HG03045 (cell line): Measurements from ENCODE around the gene PRR23A.
"Not testable (repeated sequence)": the region's sequence is repeated elsewhere in the genome, so short reads cannot be mapped to it uniquely, and the experiment has no call there.

Experiments
- ATAC-seq: cut with Tn5 transposase; IDR thresholded peaks from one replicate; pipeline ENCODE4 v1.9.1; 2021; ENCODE audit warnings: mild to moderate bottlenecking, moderate library complexity; ENCODE audit not compliant: unreplicated experiment

PRR23A gene

DNA sequence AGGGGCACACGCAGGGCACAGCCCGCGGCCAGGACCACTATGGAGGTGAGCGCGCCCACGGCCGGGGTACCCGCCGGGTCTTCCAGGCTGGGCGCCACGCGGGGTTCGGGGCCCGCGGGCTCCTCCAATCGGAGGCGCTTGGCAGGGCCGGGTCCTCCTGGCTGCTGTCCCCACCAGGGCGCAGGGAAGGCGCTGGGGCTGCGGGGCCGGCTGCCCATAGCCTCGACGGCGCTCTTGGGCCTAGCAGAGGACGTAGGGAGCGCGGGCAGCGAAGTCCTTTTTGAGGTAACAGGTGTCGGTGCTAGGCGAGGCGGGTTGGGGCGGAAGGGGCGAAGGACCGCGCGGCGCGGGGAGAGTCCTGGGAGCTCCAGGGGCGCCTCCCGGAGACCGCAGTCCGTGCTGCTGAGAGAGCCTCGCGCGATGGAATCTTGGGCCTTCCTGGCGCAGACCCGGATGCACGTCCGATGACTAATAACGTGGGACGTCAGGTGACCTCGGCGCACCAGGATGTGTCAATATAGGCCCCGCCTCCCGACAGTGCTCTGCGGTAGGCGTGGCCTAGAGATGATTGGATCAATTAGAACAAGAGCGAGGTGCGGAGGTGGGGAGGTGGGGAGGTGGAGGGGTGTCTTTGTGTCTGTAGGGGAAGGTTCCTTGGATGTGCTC, at the start of gene PRR23A:
PRR23A (minus strand) TSS at position 218 of the 666 bp plus-strand sequence; CDS start at position 218, 0 bp downstream.
- ATAC-seq: no peak

DNA sequence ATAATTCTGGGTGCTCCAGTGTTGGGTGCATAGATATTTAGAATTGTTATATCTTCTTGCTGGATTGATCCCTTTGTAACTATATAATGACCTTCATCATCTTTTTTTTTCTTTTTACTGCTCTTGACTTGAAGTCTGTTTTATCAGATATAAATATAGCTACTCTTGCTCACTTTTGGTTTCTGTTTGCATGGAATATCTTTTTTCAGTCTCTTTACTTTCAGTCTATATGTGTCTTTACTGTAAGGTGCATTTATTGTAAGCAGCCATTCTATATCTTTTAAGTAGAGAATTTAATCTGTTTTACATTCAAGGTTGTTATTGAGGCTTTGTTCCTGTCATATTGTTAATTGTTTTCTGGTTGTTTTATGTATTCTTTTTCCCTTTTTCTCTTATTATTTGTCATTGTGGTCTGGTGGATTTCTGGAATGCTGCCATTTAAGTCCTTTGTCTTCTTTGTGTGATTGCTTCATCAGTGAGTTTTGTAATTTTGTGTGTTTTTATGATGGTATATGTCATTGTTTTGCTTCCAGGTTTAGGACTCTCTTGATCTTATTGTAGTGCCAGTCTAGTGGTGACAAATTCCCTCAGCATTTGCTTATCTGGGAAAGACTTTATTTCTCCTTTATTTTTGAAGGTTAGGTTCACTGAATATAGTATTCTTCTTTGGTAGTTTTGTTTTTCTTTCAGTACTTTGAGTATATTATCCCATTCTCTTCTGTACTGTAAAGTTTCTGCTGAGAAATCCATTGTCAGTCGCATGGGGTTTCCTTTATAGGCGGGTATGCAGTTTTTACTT, 46.9 kb upstream of the PRR23A start:
- no peak for ATAC-seq

DNA sequence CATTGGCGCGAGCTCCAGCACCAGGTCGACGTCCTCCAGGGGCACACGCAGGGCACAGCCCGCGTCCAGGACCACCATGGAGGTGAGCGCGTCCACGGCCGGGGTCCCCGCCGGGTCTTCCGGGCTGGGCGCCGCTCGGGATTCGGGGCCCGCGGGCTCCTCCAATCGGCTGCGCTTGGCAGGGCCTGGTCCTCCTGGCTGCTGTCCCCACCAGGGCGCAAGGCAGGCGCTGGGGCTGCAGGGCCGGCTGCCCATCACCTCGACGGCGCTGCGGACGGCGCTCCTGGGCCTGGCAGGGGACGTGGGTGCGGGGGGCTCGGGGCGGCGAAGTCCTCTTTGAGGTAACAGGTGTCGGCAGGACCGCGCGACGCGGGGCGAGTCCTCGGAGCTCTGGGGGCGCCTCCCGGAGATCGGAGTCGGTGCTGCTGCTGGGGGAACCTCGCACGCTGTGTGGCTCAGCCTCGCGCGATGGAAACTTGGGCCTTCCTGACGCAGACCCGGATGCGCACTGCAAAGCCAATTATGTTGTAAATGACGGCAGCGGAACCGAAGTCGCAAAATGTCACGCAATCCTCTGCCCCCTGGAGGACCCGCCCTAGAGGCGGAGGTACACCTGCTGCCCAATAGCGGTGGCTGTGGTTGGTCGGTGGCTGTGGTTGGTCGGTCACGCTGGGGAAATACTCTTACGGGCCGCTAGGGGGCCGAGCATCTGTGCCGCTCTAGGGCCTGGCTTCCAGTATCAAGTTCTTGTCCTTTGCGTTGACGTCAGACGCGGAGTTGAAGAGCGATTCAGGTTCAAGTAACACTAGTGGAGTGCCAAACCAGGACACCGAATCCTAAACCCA, 38.5 kb upstream of the PRR23A start, which contains the start of gene PRR23C:
PRR23C (minus strand) TSS at position 527 of the 845 bp plus-strand sequence; CDS start at position 255, 272 bp downstream.
- no peak for ATAC-seq

DNA sequence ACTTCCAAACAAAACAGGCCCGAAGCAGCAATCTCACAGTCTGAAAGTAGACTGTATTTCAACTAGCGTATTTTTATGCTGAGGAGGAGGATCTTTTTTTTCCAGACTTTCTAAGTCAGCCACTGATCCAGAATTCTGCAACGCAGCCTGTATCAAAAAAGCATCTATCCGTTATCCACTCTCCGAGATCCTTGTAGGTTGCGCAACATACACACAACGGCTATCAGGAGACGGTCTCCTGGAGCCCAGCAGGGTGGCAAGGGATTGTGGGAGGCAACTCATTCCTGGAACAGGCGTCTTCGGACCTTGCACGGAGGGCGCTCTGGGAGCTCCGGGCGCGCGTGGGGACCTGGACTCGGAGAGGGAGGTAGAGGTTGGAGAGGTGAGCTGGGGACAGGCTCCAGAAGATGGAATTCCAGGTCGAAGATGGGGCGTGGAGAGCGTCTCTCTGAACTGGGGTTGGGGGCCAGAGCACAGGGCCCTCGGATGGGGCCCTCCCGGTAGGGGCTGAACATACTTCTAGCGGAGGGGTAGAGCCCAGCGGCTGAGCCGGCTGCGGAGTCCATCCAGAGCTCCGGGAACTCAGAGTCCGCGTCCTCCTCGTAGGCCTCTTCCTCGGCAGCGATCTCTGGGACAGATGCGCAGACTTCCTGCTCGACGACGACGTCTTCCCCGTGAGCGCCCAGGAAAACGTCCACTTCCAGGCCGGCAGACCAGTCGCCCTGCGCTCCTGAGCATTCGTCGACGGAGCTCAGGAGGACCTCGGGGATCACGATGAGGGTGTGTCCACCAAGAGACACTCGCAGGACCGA, 37.7 kb upstream of the PRR23A start:
- ATAC-seq: no peak

DNA sequence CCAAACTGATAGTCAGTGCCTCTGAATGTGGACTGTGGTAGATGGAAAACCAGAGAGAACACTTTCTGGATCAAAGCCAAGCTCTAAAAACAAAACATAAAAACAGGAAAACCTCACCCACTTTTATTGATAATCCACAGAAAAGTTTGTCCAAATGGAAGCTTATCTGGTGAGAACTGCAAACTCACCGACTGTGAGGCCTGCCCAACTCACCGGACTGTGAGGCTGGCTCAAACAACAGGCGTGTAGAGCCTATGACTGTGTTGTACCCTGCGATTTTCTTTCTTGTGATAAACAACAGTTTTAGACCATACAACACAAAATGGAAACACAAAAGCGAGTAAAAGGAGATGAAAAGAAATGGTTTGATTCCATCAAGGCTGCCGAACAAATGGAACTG, 31.4 kb upstream of the PRR23A start:
- no peak for ATAC-seq

DNA sequence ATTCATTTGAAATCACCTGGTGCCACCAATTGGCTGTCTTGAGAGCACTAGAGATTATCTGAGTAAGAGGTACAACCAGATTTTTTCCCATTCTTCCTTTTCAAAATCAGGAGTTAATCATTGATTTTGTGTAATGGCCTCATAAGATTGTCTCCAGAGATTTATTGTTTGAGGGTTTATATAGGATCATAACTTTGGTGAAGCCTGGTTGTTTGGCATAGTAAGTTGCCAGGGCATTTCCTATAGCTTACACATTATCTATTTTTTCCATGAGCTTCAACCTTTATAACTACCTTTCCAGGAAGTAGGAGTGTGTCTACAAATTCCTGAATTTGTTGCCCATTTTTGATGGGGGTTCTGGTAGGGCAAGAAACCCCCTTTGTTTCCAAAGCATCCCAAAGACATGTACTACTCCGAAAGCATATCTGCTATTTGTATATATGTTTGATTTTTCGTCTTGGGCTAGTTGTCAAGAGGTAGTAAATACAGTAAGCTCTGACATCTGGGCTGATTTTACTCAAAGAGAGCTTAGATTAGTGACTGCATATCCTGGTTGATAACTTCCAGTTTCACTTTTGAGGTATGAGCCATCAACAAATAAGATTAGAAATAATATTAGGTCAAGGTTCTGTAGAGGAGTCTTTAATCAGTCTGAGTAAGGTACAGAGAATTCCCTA, 26.4 kb upstream of the PRR23A start:
- no peak for ATAC-seq

DNA sequence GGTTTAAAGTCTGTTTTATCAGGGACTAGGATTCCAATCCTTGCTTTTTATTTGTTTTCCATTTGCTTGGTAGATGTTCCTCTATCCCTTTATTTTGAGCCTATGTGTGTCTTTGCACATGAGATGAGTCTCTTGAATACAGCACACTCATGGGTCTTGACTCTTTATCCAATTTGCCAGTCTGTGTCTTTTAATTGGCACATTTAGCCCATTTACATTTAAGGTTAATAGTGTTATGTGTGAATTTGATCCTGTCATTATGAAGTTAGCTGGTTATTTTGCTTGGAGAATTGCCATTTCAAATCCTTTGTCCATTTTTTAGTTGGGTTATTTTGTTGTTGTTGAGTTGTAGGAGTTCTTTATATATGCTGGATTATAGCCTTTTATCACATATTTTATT, 24.5 kb upstream of the PRR23A start:
- ATAC-seq: not testable (repeated sequence)

DNA sequence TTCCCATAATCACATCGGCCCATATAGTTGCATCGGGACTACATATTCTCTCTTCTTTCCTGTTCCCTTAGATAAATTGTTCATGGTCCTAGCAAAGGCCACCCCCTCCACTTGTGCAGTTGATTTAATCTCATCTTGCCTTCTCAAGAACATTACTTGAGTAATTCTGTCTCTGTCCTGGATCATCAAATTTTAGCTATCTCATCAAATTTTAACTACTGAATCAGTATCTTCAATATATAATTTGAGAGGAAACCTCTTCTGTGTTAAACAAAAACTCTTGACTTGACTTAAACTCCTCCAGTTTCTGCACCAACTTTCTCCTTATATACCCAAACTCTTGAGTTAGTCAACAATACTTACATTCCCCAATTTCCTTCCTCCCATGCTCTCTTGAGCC, 18.9 kb upstream of the PRR23A start:
- no peak for ATAC-seq

DNA sequence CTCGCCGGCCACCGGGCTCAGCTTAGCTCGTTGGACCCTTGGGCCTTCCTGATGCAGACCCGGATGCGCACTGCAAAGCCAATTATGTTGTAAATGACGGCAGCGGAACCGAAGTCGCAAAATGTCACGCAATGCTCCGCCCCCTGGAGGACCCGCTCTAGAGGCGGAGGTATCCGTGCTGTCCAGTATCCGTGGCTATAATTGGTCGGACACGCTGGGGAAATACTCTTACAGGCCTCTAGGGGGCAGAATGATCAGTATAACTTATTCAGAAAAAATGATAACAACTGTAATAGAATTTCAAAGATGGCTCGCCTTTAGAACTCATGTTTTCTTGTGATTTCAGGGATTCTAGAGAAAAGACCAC, 14.8 kb upstream of the PRR23A start, which contains the start of gene PRR23B:
PRR23B (minus strand) TSS at position 59 of the 367 bp plus-strand sequence. CDS start 265 bp downstream, outside the sequence.
- no peak for ATAC-seq

DNA sequence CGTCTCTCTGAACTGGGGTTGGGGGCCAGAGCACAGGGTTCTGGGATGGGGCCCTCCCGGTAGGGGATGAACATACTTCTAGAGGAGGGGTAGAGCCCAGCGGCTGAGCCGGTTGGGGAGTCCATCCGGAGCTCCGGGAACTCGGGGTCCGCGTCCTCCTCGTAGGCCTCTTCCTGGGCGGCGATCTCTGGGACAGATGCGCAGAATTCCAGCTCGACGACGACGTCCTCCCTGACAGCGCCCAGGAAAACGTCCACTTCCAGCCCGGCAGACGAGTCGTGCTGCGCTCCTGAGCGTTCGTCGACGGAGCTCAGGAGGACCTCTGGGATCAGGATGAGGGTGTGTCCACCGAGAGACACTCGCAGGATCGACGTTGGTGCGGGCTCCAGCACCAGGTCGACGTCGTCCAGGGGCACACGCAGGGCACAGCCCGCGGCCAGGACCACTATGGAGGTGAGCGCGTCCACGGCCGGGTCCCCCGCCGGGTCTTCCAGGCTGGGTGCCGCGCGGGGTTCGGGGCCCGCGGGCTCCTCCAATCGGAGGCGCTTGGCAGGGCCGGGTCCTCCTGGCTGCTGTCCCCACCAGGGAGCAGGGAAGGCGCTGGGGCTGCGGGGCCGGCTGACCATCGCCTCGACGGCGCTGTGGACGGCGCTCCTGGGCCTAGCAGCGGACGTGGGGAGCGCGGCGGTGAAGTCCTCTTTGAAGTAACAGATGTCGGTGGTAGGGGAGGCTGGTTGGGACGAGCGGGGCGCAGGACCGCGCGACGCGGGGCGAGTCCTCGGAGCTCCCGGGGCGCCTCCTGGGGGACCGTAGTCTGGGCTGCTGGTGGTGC, 14.2 kb upstream of the PRR23A start:
- no peak for ATAC-seq

DNA sequence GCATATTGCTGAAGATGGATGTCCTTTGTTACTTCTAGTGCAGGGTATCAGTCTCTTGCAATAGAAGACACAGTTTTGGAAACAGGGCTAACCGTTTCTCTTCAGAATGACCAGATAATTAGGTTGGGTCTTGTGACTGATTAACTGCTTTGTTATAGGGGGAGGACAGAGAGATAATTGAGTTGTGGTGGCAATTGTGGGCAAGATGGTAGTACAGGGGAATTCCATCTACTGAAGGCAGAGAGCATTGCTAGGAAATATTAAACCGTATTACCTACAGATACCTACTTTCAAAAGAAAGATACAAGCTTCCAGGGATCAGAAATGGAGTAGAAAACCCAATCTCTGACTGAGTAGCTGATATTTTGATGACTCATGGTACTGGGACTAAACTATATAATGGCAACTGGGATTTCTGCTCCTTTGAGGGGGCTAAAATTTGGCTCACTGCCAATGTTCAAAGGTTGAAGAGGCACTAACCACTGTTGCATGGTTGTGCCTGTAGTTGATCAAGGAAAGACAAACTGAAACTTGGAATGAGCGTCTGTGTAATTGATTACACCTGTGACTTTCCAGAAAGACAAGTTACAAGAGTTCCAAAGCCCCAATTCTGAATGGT, 10.5 kb upstream of the PRR23A start:
- ATAC-seq: no peak

DNA sequence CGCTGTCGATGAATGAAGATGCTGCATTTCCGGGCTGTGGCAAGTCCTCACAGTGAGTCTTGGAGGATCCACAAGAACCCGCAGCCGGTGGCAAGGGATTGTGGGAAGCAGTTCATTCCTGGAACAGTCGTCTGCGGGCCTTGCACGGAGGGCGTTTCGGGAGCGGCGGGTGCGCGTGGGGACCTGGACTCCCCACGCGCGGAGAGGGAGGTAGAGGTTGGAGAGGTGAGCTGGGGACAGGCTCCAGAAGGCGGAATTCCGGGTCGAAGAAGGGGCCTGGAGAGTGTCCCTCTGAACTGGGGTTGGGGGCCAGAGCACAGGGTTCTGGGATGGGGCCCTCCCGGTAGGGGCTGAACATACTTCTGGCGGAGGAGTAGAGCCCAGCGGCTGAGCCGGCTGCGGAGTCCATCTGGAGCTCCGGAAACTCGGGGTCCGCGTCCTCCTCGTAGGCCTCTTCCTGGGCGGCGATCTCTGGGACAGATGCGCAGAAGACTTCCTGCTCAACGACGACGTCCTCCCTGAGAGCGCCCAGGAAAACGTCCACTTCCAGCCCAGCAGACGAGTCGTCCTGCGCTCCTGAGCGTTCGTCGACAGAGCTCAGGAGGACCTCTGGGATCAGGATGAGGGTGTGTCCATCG, 593 bp downstream of the PRR23A start:
- ATAC-seq: no peak

DNA sequence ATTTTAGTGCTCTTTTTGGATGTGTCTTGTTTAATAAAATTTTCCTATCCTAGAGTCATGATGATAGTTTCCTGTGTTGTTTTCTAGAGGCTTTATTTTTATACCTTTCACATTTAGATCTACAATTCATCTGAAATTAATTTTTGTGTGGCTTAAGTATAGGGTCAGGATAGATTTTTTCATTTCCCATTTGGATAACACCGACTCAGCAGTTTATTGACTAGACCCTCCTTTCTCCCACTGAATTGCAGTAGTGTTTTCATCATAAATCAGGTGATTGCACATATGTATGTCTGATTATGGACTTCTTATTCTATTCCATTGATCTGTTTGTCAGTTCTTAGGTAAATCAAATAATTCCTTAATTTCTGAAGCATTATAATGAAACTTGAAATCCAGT, 10.4 kb downstream of the PRR23A start:
- no peak for ATAC-seq

DNA sequence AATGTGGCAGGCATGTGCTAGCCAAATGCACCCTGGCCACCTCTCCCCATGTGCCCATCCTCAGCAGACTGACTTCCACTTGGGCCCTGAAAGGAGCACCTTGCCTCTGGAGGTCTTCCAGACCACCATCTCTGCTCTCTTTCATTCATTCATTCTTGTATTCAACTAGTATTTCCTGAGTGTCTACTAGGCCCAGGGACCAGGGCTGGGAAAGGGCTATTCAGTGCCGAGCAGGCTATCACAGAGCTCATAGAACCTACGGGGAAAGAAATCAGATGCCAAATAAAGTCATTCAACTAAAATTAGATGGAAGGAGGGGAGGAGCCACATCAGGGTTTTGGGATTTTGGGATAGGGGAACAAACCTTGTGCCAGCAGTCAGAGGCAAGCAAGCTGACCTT, 18.9 kb downstream of the PRR23A start:
- no peak for ATAC-seq

DNA sequence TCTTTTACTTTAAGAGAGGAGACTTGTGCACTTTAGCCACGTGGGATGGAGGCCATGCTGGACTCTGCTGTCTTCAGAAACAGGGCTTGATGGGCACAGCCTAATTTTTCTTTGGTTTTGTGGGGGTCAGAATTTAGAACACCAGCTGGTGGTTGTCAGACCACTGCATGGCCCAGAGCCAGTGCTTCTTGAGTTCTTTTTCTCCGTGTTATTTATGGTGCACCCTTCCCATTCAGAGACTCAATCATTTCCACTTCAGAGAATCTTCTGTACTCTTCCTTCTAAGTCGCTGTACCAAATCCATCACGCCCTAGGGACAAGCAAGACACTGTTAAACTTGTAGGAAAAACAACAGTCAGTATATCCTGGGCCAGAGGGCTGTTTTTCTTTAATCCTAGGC, 20.1 kb downstream of the PRR23A start:
- no peak for ATAC-seq

DNA sequence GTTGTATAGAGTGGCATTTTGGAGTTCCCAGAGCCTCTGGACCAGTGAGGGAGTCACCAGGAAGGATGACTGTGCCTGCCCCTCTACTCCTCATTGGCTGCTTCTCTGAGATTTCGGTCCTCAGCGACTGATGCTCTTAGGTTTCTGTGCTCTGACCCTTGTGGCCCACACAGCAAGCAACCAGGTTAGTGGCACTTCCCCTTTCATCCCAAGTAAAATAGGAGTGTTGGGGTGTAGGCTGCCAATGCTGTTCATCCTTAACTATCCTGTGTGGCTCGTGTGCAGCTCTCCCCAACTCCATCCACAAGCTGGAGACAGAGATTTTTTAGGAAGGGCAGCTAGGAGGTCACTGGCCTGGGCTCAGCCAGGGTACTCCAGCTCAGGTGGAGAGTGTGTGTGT, 21.3 kb downstream of the PRR23A start:
- ATAC-seq: no peak

DNA sequence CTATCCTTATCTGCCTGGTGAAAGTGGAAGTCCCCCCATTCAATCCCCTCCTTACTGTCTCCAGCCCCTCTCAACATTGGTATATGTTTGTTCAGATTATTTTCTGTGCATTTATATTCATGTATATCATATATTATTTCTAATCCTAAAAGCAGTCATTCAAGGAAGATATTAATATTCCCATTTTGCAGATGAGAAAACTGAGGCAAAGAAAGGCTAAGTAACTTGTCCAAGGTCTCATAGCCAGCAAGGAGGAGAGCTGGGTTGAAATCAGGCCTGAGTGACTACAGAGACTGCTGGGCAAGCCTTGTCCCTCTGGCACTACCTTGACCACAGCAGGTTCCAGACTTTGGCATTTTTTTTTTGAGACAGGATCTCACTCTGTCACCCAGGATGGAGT, 30.0 kb downstream of the PRR23A start:
- ATAC-seq: no peak

DNA sequence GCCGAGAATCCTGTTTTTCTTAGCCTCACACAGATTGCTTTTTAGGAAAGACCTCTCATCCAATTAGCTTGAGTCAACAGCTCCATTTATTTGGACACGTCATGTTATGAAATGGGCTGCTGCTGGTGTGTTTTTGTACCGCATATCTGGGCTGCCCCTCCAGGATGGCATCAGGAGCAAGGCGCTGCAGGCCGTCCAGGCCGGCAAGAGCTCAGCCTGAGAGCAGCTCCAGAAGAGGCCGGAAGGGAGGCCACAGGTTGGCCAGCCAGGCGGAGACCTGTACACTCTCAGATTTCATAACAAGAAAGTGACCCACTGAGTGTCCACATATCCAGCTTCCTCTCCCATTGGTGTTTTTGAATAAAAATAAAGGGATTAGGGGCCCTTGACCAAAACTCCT, 30.7 kb downstream of the PRR23A start:
- ATAC-seq: no peak
